Dermis blood vessel endothelial cell (primary cell): ENCODE results near the gene SRL. TPM values are rescaled to one million over a fixed set of nuclear protein-coding genes. Genes with fewer than 3 reads are reported as not detected.
"Not testable (repeated sequence)": the region's sequence is repeated elsewhere in the genome, so short reads cannot be mapped to it uniquely, and the experiment has no call there.

Experiments
- DNase-seq: peaks from one replicate; pipeline ENCODE4 v3.0.0; 2010
- total RNA-seq: library from RNA; depleted of rRNA; stranded (reverse); fragments of >200 nt; gene quantifications from 2 replicates; pipeline ENCODE4 v1.2.3, GENCODE V29; 2014

SRL gene
- total RNA-seq, 1 donor from 2014 or later: 0.51 TPM

DNA sequence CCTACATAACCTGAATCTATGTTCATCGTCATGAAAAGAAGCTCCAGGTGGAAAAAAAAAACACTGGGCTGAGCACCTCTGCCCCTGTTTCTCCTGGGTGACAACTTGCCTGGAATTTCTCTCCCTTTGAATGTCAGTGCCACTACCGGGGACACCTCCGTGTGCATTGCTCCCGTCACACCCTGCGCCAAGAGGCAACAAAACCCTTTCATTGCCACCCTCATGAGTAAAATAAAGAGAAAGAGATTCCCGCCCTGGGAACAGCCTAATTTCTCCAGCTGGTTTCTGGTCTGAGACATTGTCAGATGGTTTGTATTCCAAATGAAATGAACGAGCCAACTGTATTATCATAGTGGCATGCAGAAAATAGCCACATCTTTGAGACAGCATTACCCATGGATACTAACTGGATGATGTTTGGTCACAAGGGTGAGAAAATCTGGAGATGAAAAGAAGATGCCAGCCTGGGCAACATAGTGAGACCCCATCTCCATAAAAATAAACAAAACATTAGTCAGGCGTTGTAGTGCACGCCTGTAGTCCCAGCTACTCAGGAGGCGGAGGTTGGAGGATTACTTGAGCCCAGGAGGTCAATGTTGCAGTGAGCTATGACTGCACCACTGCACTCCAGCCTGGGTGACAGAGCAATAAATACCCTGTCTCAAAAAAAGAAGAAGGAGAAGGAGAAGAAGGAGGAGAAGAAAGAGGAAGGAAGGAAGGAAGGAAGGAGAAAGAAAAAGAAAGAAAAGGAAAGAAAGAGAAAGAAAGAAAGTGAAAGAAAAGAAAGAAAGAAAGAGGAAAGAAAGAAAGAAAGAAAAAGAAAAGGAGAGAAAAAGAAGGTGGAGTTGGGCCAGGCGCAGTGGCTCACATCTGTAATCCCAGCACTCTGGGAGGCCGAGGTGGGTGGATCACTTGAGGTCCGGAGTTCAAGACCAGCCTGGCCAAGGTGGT, 83.5 kb downstream of the SRL start:
- no peak for DNase-seq

GRCh38 chr16:4157376-4157825, 84.5 kb downstream of the SRL start:
- no peak for DNase-seq

- DNase-seq: not testable (repeated sequence)
Measured at GRCh38 chr16:4156503-4156902, 85.4 kb downstream of the SRL start.

DNA sequence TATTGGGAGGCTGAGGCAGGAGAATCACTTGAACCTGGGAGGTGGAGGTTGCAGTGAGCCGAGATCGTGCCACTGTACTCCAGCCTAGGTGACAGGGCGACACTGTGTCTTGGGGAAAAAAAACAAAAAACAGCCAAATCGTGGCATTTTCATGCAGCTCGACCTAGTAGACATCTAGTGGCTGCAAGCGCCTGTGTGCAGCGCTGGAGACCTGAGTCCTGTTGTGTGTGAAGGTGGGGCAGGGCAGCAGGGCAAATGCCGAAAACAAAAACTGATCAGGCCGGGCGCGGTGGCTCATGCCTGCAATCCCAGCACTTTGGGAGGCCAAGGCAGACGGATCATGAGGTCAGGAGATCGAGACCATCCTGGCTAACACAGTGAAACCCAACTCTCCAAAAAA, 88.5 kb downstream of the SRL start:
- DNase-seq: not testable (repeated sequence)

DNA sequence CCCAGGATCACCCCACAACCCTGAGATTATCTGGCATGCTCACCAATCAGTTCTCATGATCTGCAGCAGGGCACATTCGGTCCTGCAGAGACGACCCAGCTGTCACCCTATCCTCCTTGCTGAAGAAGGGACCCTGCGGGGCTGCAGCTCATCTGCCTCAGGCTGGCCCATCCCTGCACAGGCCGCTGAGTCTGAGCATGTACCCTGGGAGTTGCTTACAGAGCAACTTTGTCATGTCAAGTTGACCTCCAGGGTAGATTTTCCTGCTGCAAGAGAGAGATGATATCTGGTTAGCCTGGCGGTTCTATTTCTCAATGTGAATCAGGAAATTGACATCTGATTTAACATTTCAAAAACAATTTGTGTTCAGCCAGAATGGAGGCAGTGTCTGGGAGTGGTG, 89.6 kb downstream of the SRL start:
- no peak for DNase-seq

DNA sequence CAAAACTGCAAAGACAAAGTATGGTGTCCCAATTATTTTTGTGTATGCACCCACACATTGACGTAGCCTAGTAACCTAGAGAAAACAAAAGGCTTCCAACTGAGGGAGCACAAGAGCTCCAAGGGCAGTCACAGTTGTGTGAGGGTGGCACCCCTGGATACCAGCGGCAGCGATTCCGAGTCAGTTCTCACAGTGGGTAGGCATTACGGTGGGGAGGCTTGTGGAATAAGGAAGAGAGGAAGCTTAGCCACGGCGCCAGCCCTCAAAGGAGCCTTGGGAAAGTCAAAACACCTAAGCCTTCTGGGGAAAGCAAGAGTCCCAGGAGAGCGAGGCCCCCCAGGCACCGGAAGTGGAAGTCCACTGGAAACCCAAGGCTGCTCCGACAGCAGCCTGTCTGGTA, 94.6 kb downstream of the SRL start:
- DNase-seq: no peak

GRCh38 chr16:4142268-4142667, 99.6 kb downstream of the SRL start:
- DNase-seq: no peak

DNA sequence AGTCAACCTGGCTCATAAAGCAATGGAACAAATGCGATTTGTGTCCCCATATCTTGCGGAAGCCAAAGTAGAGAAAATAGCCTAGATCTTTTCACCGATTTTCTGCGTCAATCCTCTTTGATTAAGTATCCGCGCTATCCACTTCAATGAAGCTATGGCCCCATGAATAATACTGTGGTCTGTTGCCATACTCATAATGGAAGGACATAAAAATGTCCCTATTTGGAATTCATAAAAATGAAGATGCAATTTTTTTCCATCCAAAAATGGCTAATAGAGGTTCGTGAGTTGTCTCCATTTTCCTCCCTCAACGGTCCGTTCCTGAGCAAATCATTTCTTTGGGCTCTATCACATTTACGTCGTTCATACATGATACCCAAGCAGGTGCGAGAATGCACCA, 100.3 kb downstream of the SRL start:
- no peak for DNase-seq

DNA sequence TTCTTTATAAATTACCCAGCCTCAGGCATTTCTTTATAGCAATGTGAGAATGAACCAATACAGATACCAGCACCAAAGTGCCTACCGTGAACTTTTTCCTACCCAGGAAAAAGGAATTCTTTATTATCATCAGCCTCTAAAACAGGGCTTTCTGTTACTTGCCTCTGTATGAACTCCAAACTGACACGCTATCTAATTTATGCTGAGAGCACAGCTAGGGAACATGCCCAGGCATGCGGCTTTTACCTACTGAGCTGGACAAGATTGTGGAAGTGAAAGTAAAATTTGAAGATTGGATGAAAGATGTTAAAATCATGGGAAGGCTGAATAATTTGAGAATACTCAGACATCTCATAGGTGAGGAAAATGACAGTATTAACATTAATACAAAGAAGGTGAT, 101.2 kb downstream of the SRL start:
- DNase-seq: peak; percentile 7

GRCh38 chr16:4139968-4140367, 101.9 kb downstream of the SRL start:
- no peak for DNase-seq

Other genes with a start within 250 kb of the SRL start
- 18.5 and 19.4 TPM in 2 replicates for gene ADCY9, start 125.6 kb downstream of the SRL start, total RNA-seq
- gene TFAP4, start 30.9 kb upstream of the SRL start, total RNA-seq: 4.1 and 7.3 TPM in 2 replicates
- 0.79 and 1.2 TPM in 2 replicates for gene GLIS2, start 74.0 kb upstream of the SRL start, total RNA-seq
- 11.6 and 15.5 TPM in 2 replicates for gene PAM16, start 109.2 kb upstream of the SRL start, total RNA-seq
- 1.9 and 2.2 TPM in 2 replicates for gene VASN, start 129.8 kb upstream of the SRL start, total RNA-seq
- 44.9 and 58.0 TPM in 2 replicates for gene CORO7, start 174.5 kb upstream of the SRL start, total RNA-seq
- gene DNAJA3, start 183.8 kb upstream of the SRL start, total RNA-seq: 41.0 and 58.9 TPM in 2 replicates
- 57.1 and 65.2 TPM in 2 replicates for gene NMRAL1, start 232.5 kb upstream of the SRL start, total RNA-seq
- 122 and 158 TPM in 2 replicates for gene HMOX2, start 234.3 kb upstream of the SRL start, total RNA-seq